K562 (cell line): ENCODE data around the gene SLC48A1. TPM values are rescaled to one million over a fixed set of nuclear protein-coding genes. Genes with fewer than 3 reads are reported as not detected.
A peak's percentile ranks its signal among the peaks of the same experiment; 100 is the strongest.

Experiments used
- ARID1B ChIP-seq: fragments of 450-650 bp; IDR thresholded peaks from 2 replicates; pipeline ENCODE4 v1.6.1; 2016; ENCODE audit warnings: antibody characterized with exemption, mild to moderate bottlenecking, inconsistent platforms
- BCOR ChIP-seq: fragments of 450-650 bp; IDR thresholded peaks from 2 replicates; pipeline ENCODE4 v1.6.1; 2016
- C11orf30 ChIP-seq: fragments of 450-650 bp; IDR thresholded peaks from 2 replicates; pipeline ENCODE4 v1.6.1; 2016; ENCODE audit warnings: low read depth, mild to moderate bottlenecking
- CEBPG ChIP-seq, 3 experiments: fragments of 200-800 bp in 1 of 3; sonication (Bioruptor generic) in 1 of 3; sonication (generic) in 1 of 3; formaldehyde crosslinking in 1 of 3; IDR thresholded peaks in 2 of 3; conservative IDR thresholded peaks in 1 of 3; 2 replicates each; pipeline versions ENCODE4 v1.6.1 to v1.8.0; 2016 to 2022; ENCODE audit warnings: missing compliant biosample characterization in 2 of 3, missing genetic modification characterization in 2 of 3, mild to moderate bottlenecking in 1 of 3, missing genetic modification reagents in 1 of 3
- DACH1 ChIP-seq: fragments of 450-650 bp; IDR thresholded peaks from 2 replicates; pipeline ENCODE4 v1.6.1; 2018; ENCODE audit not compliant: partially characterized antibody
- FOXK2 ChIP-seq, 2 experiments: fragments of 450-650 bp; IDR thresholded peaks in 1 of 2; conservative IDR thresholded peaks in 1 of 2; 2 replicates each; pipeline ENCODE4 v1.6.1; 2016; ENCODE audit warnings: low read depth in 2 of 2, mild to moderate bottlenecking in 1 of 2
- GATAD2B ChIP-seq: fragments of 450-650 bp; IDR thresholded peaks from 2 replicates; pipeline ENCODE4 v1.6.1; 2017; ENCODE audit warnings: mild to moderate bottlenecking, borderline replicate concordance
- HNRNPLL ChIP-seq: fragments of 200-400 bp; formaldehyde crosslinking; IDR thresholded peaks from 2 replicates; pipeline ENCODE4 v1.6.1; 2017; ENCODE audit warnings: low read length, low read depth, mild to moderate bottlenecking; ENCODE audit not compliant: poor library complexity, severe bottlenecking
- MAZ ChIP-seq, 2 experiments: fragments of 450-650 bp in 1 of 2; sonication (generic) in 1 of 2; formaldehyde crosslinking; IDR thresholded peaks in 1 of 2; conservative IDR thresholded peaks in 1 of 2; 2 replicates each; pipeline versions ENCODE4 v1.4.0 to v1.5.0; 2020; ENCODE audit warnings: mild to moderate bottlenecking in 1 of 2, missing genetic modification reagents in 1 of 2
- MCM2 ChIP-seq: fragments of 450-650 bp; IDR thresholded peaks from 2 replicates; pipeline ENCODE4 v1.6.1; 2017; ENCODE audit warnings: low read depth, mild to moderate bottlenecking
- MTA2 ChIP-seq: fragments of 450-650 bp; IDR thresholded peaks from 2 replicates; pipeline ENCODE4 v1.6.1; 2016; ENCODE audit warnings: low read depth
- NFE2L1 ChIP-seq: fragments of 450-650 bp; IDR thresholded peaks from 2 replicates; pipeline ENCODE4 v1.6.1; 2016; ENCODE audit warnings: missing genetic modification characterization, low read depth, mild to moderate bottlenecking, missing compliant biosample characterization, moderate library complexity, borderline replicate concordance
- NFYB ChIP-seq: IDR thresholded peaks from 2 replicates; pipeline ENCODE4 v1.6.1; 2011; ENCODE audit warnings: mild to moderate bottlenecking, moderate library complexity; ENCODE audit not compliant: insufficient read length; ENCODE audit errors: extremely low read depth
- NR2C2 ChIP-seq, 2 experiments: fragments of 200-800 bp in 1 of 2; sonication (Bioruptor generic) in 1 of 2; sonication (generic) in 1 of 2; formaldehyde crosslinking in 1 of 2; IDR thresholded peaks; 2 replicates each; pipeline versions ENCODE4 v1.6.1 to v1.8.0; 2016 to 2022; ENCODE audit warnings: mild to moderate bottlenecking in 1 of 2, missing compliant biosample characterization in 1 of 2, missing genetic modification characterization in 1 of 2, missing genetic modification reagents in 1 of 2
- SMAD4 ChIP-seq: fragments of 250-450 bp; sonication (Bioruptor Pico); conservative IDR thresholded peaks from 2 replicates; pipeline ENCODE4 v1.8.0; 2021; ENCODE audit warnings: inconsistent platforms, mild to moderate bottlenecking, moderate library complexity
- ZBTB5 ChIP-seq: fragments of 450-650 bp; IDR thresholded peaks from 2 replicates; pipeline ENCODE4 v1.6.1; 2017; ENCODE audit warnings: antibody characterized with exemption
- ZNF146 ChIP-seq: IDR thresholded peaks from one replicate; pipeline ENCODE4 v1.6.1; 2018; ENCODE audit warnings: missing compliant biosample characterization; ENCODE audit not compliant: unreplicated experiment
- ZNF316 ChIP-seq: fragments of 450-650 bp; IDR thresholded peaks from 2 replicates; pipeline ENCODE4 v1.6.1; 2016
- ZNF395 ChIP-seq: fragments of 200-800 bp; sonication (Bioruptor generic); IDR thresholded peaks from 2 replicates; pipeline ENCODE4 v1.6.1; 2017; ENCODE audit warnings: missing genetic modification characterization, missing compliant biosample characterization
- ZNF561 ChIP-seq: fragments of 450-650 bp; formaldehyde crosslinking; conservative IDR thresholded peaks from 2 replicates; pipeline ENCODE4 v1.4.0; 2020; ENCODE audit warnings: mild to moderate bottlenecking, moderate library complexity
- ZSCAN29 ChIP-seq: fragments of 450-650 bp; IDR thresholded peaks from 2 replicates; pipeline ENCODE4 v1.6.1; 2017
- polyA plus RNA-seq, 8 experiments: library from polyadenylated mRNA; depleted of rRNA in 4 of 8; stranded (reverse) in 5 of 8; unstranded in 3 of 8; fragments of >200 nt; fragmentation: Nextera tagmentation in 2 of 8; fragmentation: Illumina TruSeq in 1 of 8; extraction: Ambion mirVana in 2 of 8; extraction: Trizol in 1 of 8; gene quantifications; 2 replicates each; pipeline versions ENCODE4 v1.2.1 to v1.2.3, GENCODE V29; 2011 to 2014; ENCODE audit warnings: inconsistent platforms in 1 of 8, missing spikeins in 1 of 8
- total RNA-seq, 7 experiments: library from RNA; depleted of rRNA in 6 of 7; stranded (reverse); fragments of >200 nt in 6 of 7; fragmentation: Illumina TruSeq in 2 of 7; extraction: Trizol in 2 of 7; gene quantifications; 2 replicates each; pipeline versions ENCODE4 v1.2.1 to v1.2.3, GENCODE V29; 2011 to 2021; ENCODE audit warnings: low replicate concordance in 1 of 7
- TF ChIP-seq, protein P1 (sequence below): sonication (generic); formaldehyde crosslinking; IDR thresholded peaks from 2 replicates; pipeline ENCODE4 v1.8.1; 2022; ENCODE audit warnings: missing genetic modification reagents
- TF ChIP-seq, protein P2 (sequence below): sonication (generic); formaldehyde crosslinking; IDR thresholded peaks from 2 replicates; pipeline ENCODE4 v1.9.0; 2022; ENCODE audit warnings: mild to moderate bottlenecking, missing genetic modification reagents

SLC48A1 gene
- total and polyA plus RNA-seq, 9 of the 15 experiments (the other 6 are each of a cell fraction or from before 2014, with no cell fraction given), result 10.7 to 37.5 (median 18.7) TPM

- no peak for TF ChIP-seq ZNF146
- TF ChIP-seq ZNF561, result no peak
- TF ChIP-seq DACH1, result no peak
- TF ChIP-seq HNRNPLL, result no peak
- TF ChIP-seq FOXK2 (conservative IDR thresholded peaks at IDR 0.05 in 1 of 2, IDR thresholded peaks at IDR 0.05 in 1 of 2; ENCODE audit: low read depth in 2 of 2), result peak; percentile 63; a peak in 3 of 4 replicates
- no peak for TF ChIP-seq ZBTB5
- no peak for TF ChIP-seq NFYB
- TF ChIP-seq ARID1B, result peak; percentile 32; the same call in 1 of the 2 replicates
- TF ChIP-seq C11orf30, result peak; percentile 96
- TF ChIP-seq, protein P1, sequence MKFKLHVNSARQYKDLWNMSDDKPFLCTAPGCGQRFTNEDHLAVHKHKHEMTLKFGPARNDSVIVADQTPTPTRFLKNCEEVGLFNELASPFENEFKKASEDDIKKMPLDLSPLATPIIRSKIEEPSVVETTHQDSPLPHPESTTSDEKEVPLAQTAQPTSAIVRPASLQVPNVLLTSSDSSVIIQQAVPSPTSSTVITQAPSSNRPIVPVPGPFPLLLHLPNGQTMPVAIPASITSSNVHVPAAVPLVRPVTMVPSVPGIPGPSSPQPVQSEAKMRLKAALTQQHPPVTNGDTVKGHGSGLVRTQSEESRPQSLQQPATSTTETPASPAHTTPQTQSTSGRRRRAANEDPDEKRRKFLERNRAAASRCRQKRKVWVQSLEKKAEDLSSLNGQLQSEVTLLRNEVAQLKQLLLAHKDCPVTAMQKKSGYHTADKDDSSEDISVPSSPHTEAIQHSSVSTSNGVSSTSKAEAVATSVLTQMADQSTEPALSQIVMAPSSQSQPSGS, result no peak
- TF ChIP-seq MCM2, result no peak
- TF ChIP-seq ZSCAN29, result no peak
- peak; percentile 42; the same call in 1 of the 2 replicates for TF ChIP-seq SMAD4 (CRISPR knock-in tag)
- no peak for TF ChIP-seq NR2C2 (CRISPR knock-in tag; IDR thresholded peaks at IDR 0.05)
- TF ChIP-seq NR2C2 (tag; IDR thresholded peaks at IDR 0.05), result peak; percentile 6; the same call in 1 of the 2 replicates
- TF ChIP-seq ZNF316, result peak; percentile 97
- peak; percentile 10 to 41; a peak in 1 of 4 replicates for TF ChIP-seq MAZ (CRISPR knock-in tag; conservative IDR thresholded peaks at IDR 0.05 in 1 of 2, IDR thresholded peaks at IDR 0.05 in 1 of 2)
- no peak for TF ChIP-seq BCOR
- 0 out of 2 replicates have a peak, but pooled peaks have one; percentile 13 for TF ChIP-seq CEBPG (CRISPR knock-in tag; IDR thresholded peaks at IDR 0.05)
- TF ChIP-seq CEBPG (tag; conservative IDR thresholded peaks at IDR 0.05 in 1 of 2, IDR thresholded peaks at IDR 0.05 in 1 of 2), result peak in 1 of 2 experiments; percentile 19; a peak in 1 of 4 replicates
- TF ChIP-seq GATAD2B, result 0 out of 2 replicates have a peak, but pooled peaks have one; percentile 22
- peak; percentile 30; the same call in 1 of the 2 replicates for TF ChIP-seq ZNF395 (CRISPR knock-in tag)
- no peak for TF ChIP-seq MTA2
- TF ChIP-seq NFE2L1, result peak; percentile 95
- TF ChIP-seq, protein P2, sequence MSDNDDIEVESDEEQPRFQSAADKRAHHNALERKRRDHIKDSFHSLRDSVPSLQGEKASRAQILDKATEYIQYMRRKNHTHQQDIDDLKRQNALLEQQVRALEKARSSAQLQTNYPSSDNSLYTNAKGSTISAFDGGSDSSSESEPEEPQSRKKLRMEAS (CRISPR knock-in tag), result peak; percentile 32
Observed at GRCh38 chr12:47776471-47777143, 3.6 kb downstream of the SLC48A1 start (continued).
